ENCODE measurements around the gene NEU1.

The NEU1 gene

GRCh38 chr6:31892821-31893220, 30.2 kb upstream of the NEU1 start:
- no peak for DNase-seq

GRCh38 chr6:31889331-31889972, 26.8 kb upstream of the NEU1 start:
- DNase-seq = no peak

- no peak for DNase-seq
These were observed 25.9 kb upstream of the NEU1 start for GRCh38 chr6:31888276-31889258.

- DNase-seq = no peak
These were observed 24.8 kb upstream of the NEU1 start for GRCh38 chr6:31887173-31888007.

- DNase-seq = no peak
These were observed 23.9 kb upstream of the NEU1 start for GRCh38 chr6:31886541-31886991.

- no peak for DNase-seq
These were observed 22.0 kb upstream of the NEU1 start for GRCh38 chr6:31884528-31885035.

GRCh38 chr6:31883676-31884075, 21.1 kb upstream of the NEU1 start:
- DNase-seq = no peak

GRCh38 chr6:31882344-31882743, 19.7 kb upstream of the NEU1 start:
- no peak for DNase-seq

GRCh38 chr6:31881136-31881859, 18.7 kb upstream of the NEU1 start:
- DNase-seq = no peak

- DNase-seq = no peak
These were observed 18.0 kb upstream of the NEU1 start for GRCh38 chr6:31880616-31881015.

GRCh38 chr6:31879901-31880300, 17.3 kb upstream of the NEU1 start:
- DNase-seq = no peak

GRCh38 chr6:31879143-31879542, 16.5 kb upstream of the NEU1 start:
- DNase-seq = no peak

GRCh38 chr6:31878726-31879125, 16.1 kb upstream of the NEU1 start, which contains the start of gene SLC44A4:
SLC44A4 (minus strand) TSS chr6:31878997; CDS start chr6:31878980, 17 bp downstream.
- no peak for DNase-seq

GRCh38 chr6:31878222-31878621, 15.6 kb upstream of the NEU1 start:
- DNase-seq = no peak

- no peak for DNase-seq
These were observed 15.1 kb upstream of the NEU1 start for GRCh38 chr6:31877651-31878161.

GRCh38 chr6:31877125-31877650, 14.6 kb upstream of the NEU1 start:
- no peak for DNase-seq

- no peak for DNase-seq
These were observed 13.7 kb upstream of the NEU1 start for GRCh38 chr6:31876357-31876756.

GRCh38 chr6:31875877-31876276, 13.3 kb upstream of the NEU1 start:
- no peak for DNase-seq

- no peak for DNase-seq
These were observed 12.4 kb upstream of the NEU1 start for GRCh38 chr6:31874836-31875572.

GRCh38 chr6:31874084-31874670, 11.6 kb upstream of the NEU1 start:
- no peak for DNase-seq
